GM12878 (cell line): ENCODE data around the gene OR2T6. TPM values are rescaled to one million over a fixed set of nuclear protein-coding genes. Genes with fewer than 3 reads are reported as not detected.

Source experiments
- BMI1 ChIP-seq: fragments of 450-650 bp; IDR thresholded peaks from 2 replicates; pipeline ENCODE4 v1.6.1; 2016; ENCODE audit warnings: mild to moderate bottlenecking, moderate library complexity, borderline replicate concordance
- CBX3 ChIP-seq: fragments of 200-600 bp; sonication (generic); IDR thresholded peaks from 2 replicates; pipeline ENCODE4 v1.6.1; 2016; ENCODE audit warnings: low read depth, borderline replicate concordance
- CREM ChIP-seq: IDR thresholded peaks from 2 replicates; pipeline ENCODE4 v1.6.1; 2014; ENCODE audit warnings: antibody characterized with exemption, low read depth
- CTCF ChIP-seq, 3 experiments: IDR thresholded peaks in 2 of 3; conservative IDR thresholded peaks in 1 of 3; 2 replicates each; pipeline ENCODE4 v1.5.1; 2011; ENCODE audit warnings: low read depth in 3 of 3, low read length in 3 of 3, mild to moderate bottlenecking in 3 of 3, control low read depth in 2 of 3, moderate library complexity in 2 of 3, inconsistent platforms in 1 of 3, mixed read lengths in 1 of 3; ENCODE audit not compliant: control insufficient read depth in 2 of 3, insufficient read depth in 1 of 3; ENCODE audit errors: extremely low read depth in 1 of 3
- FOS ChIP-seq: IDR thresholded peaks from 3 replicates; pipeline ENCODE4 v1.6.1; 2011; ENCODE audit warnings: borderline replicate concordance; ENCODE audit not compliant: insufficient read length; ENCODE audit errors: extremely low read depth
- HCFC1 ChIP-seq: fragments of 150-350 bp; IDR thresholded peaks from 2 replicates; pipeline ENCODE4 v1.6.1; 2014; ENCODE audit warnings: low read length
- MLLT1 ChIP-seq: fragments of 450-650 bp; IDR thresholded peaks from 2 replicates; pipeline ENCODE4 v1.6.1; 2016; ENCODE audit warnings: mild to moderate bottlenecking
- MTA3 ChIP-seq: IDR thresholded peaks from 2 replicates; pipeline ENCODE4 v1.6.1; 2012; ENCODE audit warnings: low read length, inconsistent platforms, borderline replicate concordance
- PAX5 ChIP-seq: IDR thresholded peaks from 2 replicates; pipeline ENCODE4 v1.6.1; 2011; ENCODE audit warnings: low read depth, low read length, borderline replicate concordance
- POU2F2 ChIP-seq: IDR thresholded peaks from 3 replicates; pipeline ENCODE4 v1.6.1; 2011; ENCODE audit warnings: low read depth, mild to moderate bottlenecking, low read length, borderline replicate concordance
- RBBP5 ChIP-seq: fragments of 200-600 bp; sonication (generic); conservative IDR thresholded peaks from 2 replicates; pipeline ENCODE4 v1.6.1; 2016
- RCOR1 ChIP-seq: conservative IDR thresholded peaks from 2 replicates; pipeline ENCODE4 v1.6.1; 2012; ENCODE audit warnings: low read depth, low read length, improper control_type of control experiment
- RELA ChIP-seq: fragments of 450-650 bp; IDR thresholded peaks from 2 replicates; pipeline ENCODE4 v1.8.0; 2014; ENCODE audit warnings: borderline replicate concordance; ENCODE audit not compliant: partially characterized antibody
- SMC3 ChIP-seq: IDR thresholded peaks from 2 replicates; pipeline ENCODE4 v1.6.1; 2011; ENCODE audit warnings: low read length, improper control_type of control experiment, borderline replicate concordance
- SPI1 ChIP-seq: IDR thresholded peaks from 2 replicates; pipeline ENCODE4 v1.6.1; 2011; ENCODE audit warnings: low read depth, mild to moderate bottlenecking, low read length, moderate library complexity, borderline replicate concordance; ENCODE audit not compliant: insufficient read depth
- YBX1 ChIP-seq: fragments of 450-650 bp; IDR thresholded peaks from 2 replicates; pipeline ENCODE4 v1.6.1; 2016; ENCODE audit warnings: antibody characterized with exemption
- ZNF384 ChIP-seq: IDR thresholded peaks from 2 replicates; pipeline ENCODE4 v1.6.1; 2012; ENCODE audit warnings: low read depth, mild to moderate bottlenecking, low read length, improper control_type of control experiment, borderline replicate concordance
- polyA plus RNA-seq, 11 experiments: library from polyadenylated mRNA; depleted of rRNA in 4 of 11; unstranded in 6 of 11; stranded (reverse) in 5 of 11; fragments of >200 nt; fragmentation: Nextera tagmentation in 4 of 11; fragmentation: Illumina TruSeq in 1 of 11; extraction: Ambion mirVana in 4 of 11; extraction: Trizol in 1 of 11; gene quantifications; 1 replicate in 1 of 11; 2 replicates in 10 of 11; pipeline versions ENCODE4 v1.2.1 to v1.2.3, GENCODE V29; 2011 to 2016; ENCODE audit warnings: inconsistent platforms in 2 of 11, missing spikeins in 2 of 11, low read depth in 1 of 11
- total RNA-seq, 4 experiments: library from RNA; depleted of rRNA in 3 of 4; stranded (reverse); fragments of >200 nt in 3 of 4; fragmentation: Illumina TruSeq in 1 of 4; extraction: Trizol in 1 of 4; gene quantifications; 2 replicates each; pipeline versions ENCODE4 v1.2.1 to v1.2.3, GENCODE V29; 2013 to 2021
- TF ChIP-seq, protein P1 (sequence below): fragments of 450-650 bp; IDR thresholded peaks from 2 replicates; pipeline ENCODE4 v1.6.1; 2017; ENCODE audit warnings: borderline replicate concordance
- TF ChIP-seq, protein P2 (sequence below): IDR thresholded peaks from 2 replicates; pipeline ENCODE4 v1.6.1; 2011; ENCODE audit warnings: low read depth, low read length, improper control_type of control experiment, borderline replicate concordance
- TF ChIP-seq, protein P3 (sequence below): fragments of 450-650 bp; formaldehyde crosslinking; IDR thresholded peaks from 2 replicates; pipeline ENCODE4 v1.5.0; 2022; ENCODE audit warnings: mild to moderate bottlenecking, missing genetic modification characterization

The OR2T6 gene
- total and polyA plus RNA-seq, 10 of the 15 experiments (the other 5 are each of a cell fraction or from before 2014, with no cell fraction given): not detected

DNA sequence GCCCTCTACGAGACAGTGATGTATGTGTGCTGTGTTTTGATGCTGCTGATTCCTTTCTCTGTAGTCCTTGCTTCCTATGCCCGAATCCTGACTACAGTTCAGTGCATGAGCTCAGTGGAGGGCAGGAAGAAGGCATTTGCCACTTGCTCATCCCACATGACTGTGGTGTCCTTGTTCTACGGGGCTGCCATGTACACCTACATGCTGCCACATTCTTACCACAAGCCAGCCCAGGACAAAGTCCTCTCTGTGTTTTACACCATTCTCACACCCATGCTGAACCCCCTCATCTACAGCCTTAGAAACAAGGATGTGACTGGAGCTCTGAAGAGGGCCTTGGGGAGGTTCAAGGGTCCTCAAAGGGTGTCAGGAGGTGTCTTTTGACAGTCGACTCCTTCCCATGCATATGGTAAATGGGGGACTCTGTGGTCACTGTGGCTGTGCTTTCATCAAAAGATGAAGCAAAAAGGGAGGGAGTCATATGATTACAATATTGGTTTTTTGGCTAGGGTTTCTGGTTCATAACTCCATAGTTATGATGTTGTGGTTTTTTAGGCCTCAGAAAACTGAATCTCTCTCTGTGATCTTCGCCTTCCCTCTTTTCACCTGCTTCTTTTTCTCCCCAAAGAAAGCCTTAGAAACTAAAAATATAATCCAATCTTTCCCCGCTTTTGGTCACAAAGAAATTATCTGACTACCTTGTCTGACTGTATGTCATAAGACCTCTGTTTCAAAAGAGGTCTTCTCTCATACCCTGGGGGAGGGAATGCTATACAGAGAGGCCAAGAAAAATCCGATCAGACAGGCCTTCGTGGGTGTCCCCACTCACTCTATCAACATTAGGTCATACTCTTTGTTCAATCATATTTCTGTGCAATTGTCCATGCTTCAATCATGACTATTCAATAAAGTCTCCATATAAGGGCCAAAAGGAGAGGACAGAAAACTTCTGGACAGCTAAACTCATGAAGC is 31.5 kb downstream of the OR2T6 start (continued):
- TF ChIP-seq ZNF384: no peak
- TF ChIP-seq YBX1: no peak
- TF ChIP-seq FOS: no peak
- 0 out of 2 replicates have a peak, but pooled peaks have one; percentile 52 for TF ChIP-seq BMI1
- no peak for TF ChIP-seq RBBP5
- TF ChIP-seq SPI1: no peak
- TF ChIP-seq HCFC1: no peak
- TF ChIP-seq CREM: no peak; the same call in 1 of the 2 replicates
- TF ChIP-seq PAX5: no peak
- TF ChIP-seq MTA3: 0 out of 2 replicates have a peak, but pooled peaks have one; percentile 62
- no peak for TF ChIP-seq SMC3
- TF ChIP-seq, protein P1, sequence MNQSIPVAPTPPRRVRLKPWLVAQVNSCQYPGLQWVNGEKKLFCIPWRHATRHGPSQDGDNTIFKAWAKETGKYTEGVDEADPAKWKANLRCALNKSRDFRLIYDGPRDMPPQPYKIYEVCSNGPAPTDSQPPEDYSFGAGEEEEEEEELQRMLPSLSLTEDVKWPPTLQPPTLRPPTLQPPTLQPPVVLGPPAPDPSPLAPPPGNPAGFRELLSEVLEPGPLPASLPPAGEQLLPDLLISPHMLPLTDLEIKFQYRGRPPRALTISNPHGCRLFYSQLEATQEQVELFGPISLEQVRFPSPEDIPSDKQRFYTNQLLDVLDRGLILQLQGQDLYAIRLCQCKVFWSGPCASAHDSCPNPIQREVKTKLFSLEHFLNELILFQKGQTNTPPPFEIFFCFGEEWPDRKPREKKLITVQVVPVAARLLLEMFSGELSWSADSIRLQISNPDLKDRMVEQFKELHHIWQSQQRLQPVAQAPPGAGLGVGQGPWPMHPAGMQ: no peak
- no peak for TF ChIP-seq CTCF (IDR thresholded peaks at IDR 0.05 in 2 of 3, conservative IDR thresholded peaks at IDR 0.05 in 1 of 3; ENCODE audit: control insufficient read depth in 2 of 3, extremely low read depth in 1 of 3, insufficient read depth in 1 of 3, low read depth in 3 of 3, low read length in 3 of 3)
- 0 out of 3 replicates have a peak, but pooled peaks have one; percentile 42 for TF ChIP-seq POU2F2
- no peak for TF ChIP-seq RCOR1
- TF ChIP-seq CBX3: no peak
- 0 out of 2 replicates have a peak, but pooled peaks have one; percentile 69 for TF ChIP-seq MLLT1
- TF ChIP-seq, protein P2, sequence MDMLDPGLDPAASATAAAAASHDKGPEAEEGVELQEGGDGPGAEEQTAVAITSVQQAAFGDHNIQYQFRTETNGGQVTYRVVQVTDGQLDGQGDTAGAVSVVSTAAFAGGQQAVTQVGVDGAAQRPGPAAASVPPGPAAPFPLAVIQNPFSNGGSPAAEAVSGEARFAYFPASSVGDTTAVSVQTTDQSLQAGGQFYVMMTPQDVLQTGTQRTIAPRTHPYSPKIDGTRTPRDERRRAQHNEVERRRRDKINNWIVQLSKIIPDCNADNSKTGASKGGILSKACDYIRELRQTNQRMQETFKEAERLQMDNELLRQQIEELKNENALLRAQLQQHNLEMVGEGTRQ: no peak
- TF ChIP-seq RELA: no peak
- TF ChIP-seq, protein P3, sequence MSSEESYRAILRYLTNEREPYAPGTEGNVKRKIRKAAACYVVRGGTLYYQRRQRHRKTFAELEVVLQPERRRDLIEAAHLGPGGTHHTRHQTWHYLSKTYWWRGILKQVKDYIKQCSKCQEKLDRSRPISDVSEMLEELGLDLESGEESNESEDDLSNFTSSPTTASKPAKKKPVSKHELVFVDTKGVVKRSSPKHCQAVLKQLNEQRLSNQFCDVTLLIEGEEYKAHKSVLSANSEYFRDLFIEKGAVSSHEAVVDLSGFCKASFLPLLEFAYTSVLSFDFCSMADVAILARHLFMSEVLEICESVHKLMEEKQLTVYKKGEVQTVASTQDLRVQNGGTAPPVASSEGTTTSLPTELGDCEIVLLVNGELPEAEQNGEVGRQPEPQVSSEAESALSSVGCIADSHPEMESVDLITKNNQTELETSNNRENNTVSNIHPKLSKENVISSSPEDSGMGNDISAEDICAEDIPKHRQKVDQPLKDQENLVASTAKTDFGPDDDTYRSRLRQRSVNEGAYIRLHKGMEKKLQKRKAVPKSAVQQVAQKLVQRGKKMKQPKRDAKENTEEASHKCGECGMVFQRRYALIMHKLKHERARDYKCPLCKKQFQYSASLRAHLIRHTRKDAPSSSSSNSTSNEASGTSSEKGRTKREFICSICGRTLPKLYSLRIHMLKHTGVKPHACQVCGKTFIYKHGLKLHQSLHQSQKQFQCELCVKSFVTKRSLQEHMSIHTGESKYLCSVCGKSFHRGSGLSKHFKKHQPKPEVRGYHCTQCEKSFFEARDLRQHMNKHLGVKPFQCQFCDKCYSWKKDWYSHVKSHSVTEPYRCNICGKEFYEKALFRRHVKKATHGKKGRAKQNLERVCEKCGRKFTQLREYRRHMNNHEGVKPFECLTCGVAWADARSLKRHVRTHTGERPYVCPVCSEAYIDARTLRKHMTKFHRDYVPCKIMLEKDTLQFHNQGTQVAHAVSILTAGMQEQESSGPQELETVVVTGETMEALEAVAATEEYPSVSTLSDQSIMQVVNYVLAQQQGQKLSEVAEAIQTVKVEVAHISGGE (CRISPR knock-in tag): no peak
